Activated CD8-positive, alpha-beta memory T cell treated with anti-CD3 and anti-CD28 coated beads, Interleukin-2, amount 10 ng/mL, durations not matched to agents 7 days and 5 days (primary cell): ENCODE results near the gene CCHCR1. TPM values are rescaled to one million over a fixed set of nuclear protein-coding genes. Genes with fewer than 3 reads are reported as not detected.

Source experiments
- ATAC-seq: fragments of 150-1000 bp; cut with Tn5 transposase; one replicate; pipeline ENCODE4 v1.10.0; 2021; ENCODE audit warnings: moderate library complexity
- CTCF ChIA-PET: fragments of 350-600 bp; sonication (Branson Sonifier 250); formaldehyde crosslinking; loops from one replicate; lab custom pipeline; 2021; ENCODE audit warnings: antibody characterized with exemption; lab: Charles Lee
- DNase-seq: peaks from one replicate; pipeline ENCODE4 v3.0.0-alpha.2; 2020
- H3K27ac Mint-ChIP-seq: one replicate; pipeline ENCODE4 v1.8.0; 2021; ENCODE audit warnings: mild to moderate bottlenecking, mixed read lengths
- H3K27me3 Mint-ChIP-seq: one replicate; pipeline ENCODE4 v1.8.0; 2021; ENCODE audit warnings: mixed read lengths
- H3K36me3 Mint-ChIP-seq: one replicate; pipeline ENCODE4 v1.8.0; 2021; ENCODE audit warnings: mild to moderate bottlenecking, mixed read lengths
- H3K4me1 Mint-ChIP-seq: one replicate; pipeline ENCODE4 v1.8.0; 2021; ENCODE audit warnings: mixed read lengths
- H3K4me3 Mint-ChIP-seq: one replicate; pipeline ENCODE4 v1.8.0; 2021; ENCODE audit warnings: mild to moderate bottlenecking, moderate library complexity, mixed read lengths
- H3K9me3 Mint-ChIP-seq: one replicate; pipeline ENCODE4 v1.8.0; 2022; ENCODE audit warnings: low read depth, mixed read lengths
- total RNA-seq, 2 experiments: library from RNA; stranded (reverse); gene quantifications; one replicate each; pipeline ENCODE4 v1.2.3, GENCODE V29; 2021

The CCHCR1 gene
- total RNA-seq, 2 experiments from 2014 or later: 48.3 to 57.9 TPM

DNA sequence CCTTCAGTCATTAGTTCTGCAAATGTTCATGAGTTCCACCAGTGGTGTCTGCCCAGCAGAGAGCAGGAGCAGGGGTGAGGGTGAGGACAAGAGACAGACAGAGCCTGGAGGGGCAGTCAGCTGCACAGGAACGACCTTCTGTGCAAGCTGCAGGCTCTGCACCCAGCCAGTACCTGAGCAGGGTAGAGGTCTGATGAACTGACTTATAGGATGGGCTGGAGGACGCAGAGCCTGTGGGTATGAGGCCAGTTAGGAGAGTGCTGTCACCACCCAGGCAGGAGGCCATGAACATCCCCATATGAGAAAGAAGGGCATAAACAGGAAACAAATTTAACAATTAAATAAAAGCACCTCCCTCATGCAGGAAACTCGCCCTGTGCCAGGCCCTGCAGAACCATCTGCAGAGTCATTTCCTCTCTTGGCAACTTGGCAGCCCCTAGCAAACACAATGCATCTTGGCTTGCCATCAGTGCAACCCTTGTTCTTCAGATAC is 63.2 kb downstream of the CCHCR1 start:
- H3K4me3 Mint-ChIP-seq: no peak overlapping the region

GRCh38 chr6:31092769-31093505 is 64.7 kb downstream of the CCHCR1 start:
- CTCF ChIA-PET: interaction anchor here (1.1 to 4.2 kb wide), 6 partner anchors 10 to 271 kb away, joined by 3 to 23 read pairs (median 5); no protein-coding TSS in a partner anchor
- peaks cover 19% of the 10 kb centered on the region for H3K4me1 Mint-ChIP-seq
- H3K27ac Mint-ChIP-seq: no peak overlapping the region
- H3K27me3 Mint-ChIP-seq: no peaks in the 10 kb centered on the region
- no peak overlapping the region for H3K4me3 Mint-ChIP-seq
- no peak for ATAC-seq
- no peaks in the 10 kb centered on the region for H3K36me3 Mint-ChIP-seq
- H3K9me3 Mint-ChIP-seq: no peaks in the 10 kb centered on the region
- DNase-seq: no peak

More for the DNA sequence above, 63.2 kb downstream of the CCHCR1 start:
- peak; percentile 72 for ATAC-seq
- H3K4me1 Mint-ChIP-seq: peaks cover 19% of the 10 kb centered on the region
- CTCF ChIA-PET: interaction anchor here (0.9 to 4.2 kb wide), 4 partner anchors 9 to 40 kb away, joined by 3 to 23 read pairs (median 6); no protein-coding TSS in a partner anchor
- H3K36me3 Mint-ChIP-seq: no peaks in the 10 kb centered on the region
- peak; percentile 52 for DNase-seq
- no peaks in the 10 kb centered on the region for H3K27me3 Mint-ChIP-seq
- no peaks in the 10 kb centered on the region for H3K9me3 Mint-ChIP-seq
- peak overlapping the region; percentile 77 for H3K27ac Mint-ChIP-seq

Other genes starting within 250 kb of the CCHCR1 start
- gene GTF2H4, start 249.6 kb downstream of the CCHCR1 start, total RNA-seq: 10 to 100 TPM; 30.0 to 34.9 TPM
- gene VARS2, start 243.6 kb downstream of the CCHCR1 start, total RNA-seq: 10 to 100 TPM; 46.6 to 54.1 TPM
- gene SFTA2, start 225.6 kb downstream of the CCHCR1 start, total RNA-seq: not detected
- not detected for gene MUCL3, start 216.8 kb downstream of the CCHCR1 start, total RNA-seq
- not detected for gene MUC21, start 174.1 kb downstream of the CCHCR1 start, total RNA-seq
- gene MUC22, start 147.3 kb downstream of the CCHCR1 start, total RNA-seq: not detected
- gene C6orf15, start 45.2 kb downstream of the CCHCR1 start, total RNA-seq: not detected
- under 1 TPM in 1 of 2 experiments, not detected in 1; 0.26 TPM for gene PSORS1C1, start 43.0 kb downstream of the CCHCR1 start, total RNA-seq
- not detected for gene CDSN, start 37.4 kb downstream of the CCHCR1 start, total RNA-seq
- gene PSORS1C2, start 18.7 kb downstream of the CCHCR1 start, total RNA-seq: not detected
- gene TCF19, start 787 bp upstream of the CCHCR1 start, total RNA-seq: 100 to 1,000 TPM; 100 to 106 TPM
- gene POU5F1, start 12.9 kb upstream of the CCHCR1 start, total RNA-seq: not detected
- 1,000 to 10,000 TPM; 1,097 to 1,393 TPM for gene HLA-C, start 114.3 kb upstream of the CCHCR1 start, total RNA-seq
- 1,000 to 10,000 TPM; 4,786 to 5,045 TPM for gene HLA-B, start 199.4 kb upstream of the CCHCR1 start, total RNA-seq
- gene MICA, start 245.8 kb upstream of the CCHCR1 start, total RNA-seq: 10 to 100 TPM; 15.6 to 24.7 TPM